IMR-90 (cell line): ENCODE data around the gene ERMP1. TPM values are rescaled to one million over a fixed set of nuclear protein-coding genes. Genes with fewer than 3 reads are reported as not detected.
A peak's percentile ranks its signal among the peaks of the same experiment; 100 is the strongest.

Source experiments
- ATAC-seq: fragments of 200-7000 bp; cut with Tn5 transposase; 2 replicates; pipeline ENCODE4 v1.9.1; 2020; ENCODE audit warnings: low read depth, mild to moderate bottlenecking, moderate library complexity
- BruUV-seq: library from RNA; stranded (reverse); fragments of 400-500 nt; replicated peaks from 2 replicates; lab custom pipeline; 2021; lab: Mats Ljungman, UMichigan
- CTCF ChIA-PET: fragments of 300-600 bp; formaldehyde crosslinking; extraction: SDS; loops from one replicate; lab custom pipeline; 2021; ENCODE audit warnings: antibody characterized with exemption; lab: Yijun Ruan, JAX
- POLR2A ChIA-PET: fragments of 300-600 bp; sonication (Branson Sonifier 250); formaldehyde crosslinking; loops from one replicate; lab custom pipeline; 2022; ENCODE audit warnings: antibody characterized with exemption; ENCODE audit not compliant: unreplicated experiment; lab: Charles Lee
- DNase-seq: peaks from one replicate; pipeline ENCODE4 v3.0.0; 2013
- H2AFZ ChIP-seq: replicated peaks from 2 replicates; pipeline ENCODE3; 2013; ENCODE audit warnings: low read length, mild to moderate bottlenecking; ENCODE audit not compliant: poor library complexity
- H2AK5ac ChIP-seq: 2 replicates; pipeline ENCODE4 v1.6.1; 2013; ENCODE audit warnings: low read depth, low read length, inconsistent platforms
- H2AK9ac ChIP-seq: replicated peaks from 2 replicates; pipeline ENCODE3; 2013; ENCODE audit warnings: mild to moderate bottlenecking, low read depth, low read length, moderate library complexity; ENCODE audit not compliant: poor library complexity
- H2BK120ac ChIP-seq: 2 replicates; pipeline ENCODE4 v1.6.1; 2013; ENCODE audit warnings: low read depth, low read length, inconsistent platforms
- H2BK15ac ChIP-seq: 3 replicates; pipeline ENCODE4 v1.6.1; 2013; ENCODE audit warnings: low read depth, low read length, inconsistent platforms
- H2BK20ac ChIP-seq: 2 replicates; pipeline ENCODE4 v1.6.1; 2013; ENCODE audit warnings: low read depth, mild to moderate bottlenecking, inconsistent platforms, low read length, moderate library complexity
- H2BK5ac ChIP-seq: 2 replicates; pipeline ENCODE4 v1.6.1; 2013; ENCODE audit warnings: mild to moderate bottlenecking, low read depth, low read length, inconsistent platforms; ENCODE audit not compliant: poor library complexity, severe bottlenecking
- H3K14ac ChIP-seq: replicated peaks from 2 replicates; pipeline ENCODE4 v1.6.1; 2013; ENCODE audit warnings: low read depth, low read length, inconsistent platforms
- H3K18ac ChIP-seq: 2 replicates; pipeline ENCODE4 v1.6.1; 2013; ENCODE audit warnings: low read depth, low read length, control low read depth
- H3K23ac ChIP-seq: 2 replicates; pipeline ENCODE4 v1.6.1; 2013; ENCODE audit warnings: low read depth, low read length, inconsistent platforms
- H3K27ac ChIP-seq: 2 replicates; pipeline ENCODE4 v1.5.1; 2013; ENCODE audit warnings: mild to moderate bottlenecking, control low read depth, low read length; ENCODE audit not compliant: insufficient read depth
- H3K27me3 ChIP-seq: 2 replicates; pipeline ENCODE4 v1.6.1; 2013; ENCODE audit warnings: low read length; ENCODE audit not compliant: control insufficient read depth, insufficient read depth
- H3K36me3 ChIP-seq: 2 replicates; pipeline ENCODE4 v1.6.1; 2013; ENCODE audit warnings: low read length, mixed read lengths; ENCODE audit not compliant: control insufficient read depth, insufficient read depth
- H3K4ac ChIP-seq: 2 replicates; pipeline ENCODE4 v1.6.1; 2013; ENCODE audit warnings: low read depth, low read length, inconsistent platforms
- H3K4me1 ChIP-seq: 2 replicates; pipeline ENCODE4 v1.6.1; 2013; ENCODE audit warnings: low read length, mixed read lengths; ENCODE audit not compliant: control insufficient read depth, insufficient read depth
- H3K4me2 ChIP-seq: 2 replicates; pipeline ENCODE4 v1.6.1; 2013; ENCODE audit warnings: low read depth, mild to moderate bottlenecking, control low read depth, low read length, moderate library complexity
- H3K4me3 ChIP-seq: 2 replicates; pipeline ENCODE4 v1.5.1; 2013; ENCODE audit warnings: low read depth, mild to moderate bottlenecking, control low read depth, low read length, moderate library complexity; ENCODE audit not compliant: insufficient read depth
- H3K56ac ChIP-seq: 2 replicates; pipeline ENCODE4 v1.6.1; 2013; ENCODE audit warnings: low read length, inconsistent platforms; ENCODE audit not compliant: insufficient read depth; ENCODE audit errors: extremely low read depth
- H3K79me1 ChIP-seq, 2 experiments: 2 replicates each; pipeline ENCODE4 v1.6.1; 2013; ENCODE audit warnings: low read length in 2 of 2, inconsistent platforms in 1 of 2, low read depth in 1 of 2
- H3K9ac ChIP-seq: 2 replicates; pipeline ENCODE4 v1.6.1; 2013; ENCODE audit warnings: low read depth, low read length, control low read depth
- H3K9me1 ChIP-seq: 2 replicates; pipeline ENCODE4 v1.6.1; 2013; ENCODE audit warnings: low read length, inconsistent platforms; ENCODE audit not compliant: insufficient read depth
- H3K9me3 ChIP-seq: 2 replicates; pipeline ENCODE4 v1.6.1; 2013; ENCODE audit warnings: low read length; ENCODE audit not compliant: control insufficient read depth, insufficient read depth
- H4K20me1 ChIP-seq: 2 replicates; pipeline ENCODE4 v1.6.1; 2013; ENCODE audit warnings: low read length, inconsistent platforms; ENCODE audit not compliant: insufficient read depth
- H4K5ac ChIP-seq: 2 replicates; pipeline ENCODE4 v1.6.1; 2013; ENCODE audit warnings: mild to moderate bottlenecking, low read depth, low read length, control low read depth
- H4K8ac ChIP-seq, 2 experiments: 2 replicates each; pipeline ENCODE4 v1.6.1; 2013; ENCODE audit warnings: low read depth in 2 of 2, low read length in 2 of 2, control low read depth in 1 of 2, inconsistent platforms in 1 of 2
- H4K91ac ChIP-seq: 2 replicates; pipeline ENCODE4 v1.6.1; 2013; ENCODE audit warnings: low read depth, low read length, inconsistent platforms; ENCODE audit not compliant: insufficient read depth
- CEBPB ChIP-seq: IDR thresholded peaks from 2 replicates; pipeline ENCODE4 v1.6.1; 2012; ENCODE audit warnings: low read depth, low read length, improper control_type of control experiment
- FOS ChIP-seq: fragments of 150-350 bp; IDR thresholded peaks from 2 replicates; pipeline ENCODE4 v1.6.1; 2016; ENCODE audit warnings: low read depth, low read length
- MAFK ChIP-seq: IDR thresholded peaks from 2 replicates; pipeline ENCODE4 v1.6.1; 2012; ENCODE audit warnings: low read depth, low read length, improper control_type of control experiment
- NFE2L2 ChIP-seq: fragments of 150-350 bp; IDR thresholded peaks from 2 replicates; pipeline ENCODE4 v1.6.1; 2016; ENCODE audit warnings: low read depth, mild to moderate bottlenecking, low read length
- RCOR1 ChIP-seq: IDR thresholded peaks from 2 replicates; pipeline ENCODE4 v1.6.1; 2012; ENCODE audit warnings: mild to moderate bottlenecking, low read length, improper control_type of control experiment; ENCODE audit not compliant: insufficient replicate concordance
- WGBS, 2 experiments: methylation state at CpG; one replicate each; pipeline versions ENCODE4 v1.1.5 to v1.1.7; 2013; ENCODE audit warnings: missing lambda C conversion rate in 2 of 2; ENCODE audit not compliant: insufficient read length in 1 of 2; ENCODE audit errors: extremely low coverage in 2 of 2; 5-methylcytosine and 5-hydroxymethylcytosine counted together
- dilution Hi-C: fragments of 300-500 bp; cut with HindIII; formaldehyde crosslinking; loops from one replicate; pipeline ENCODE4 v1.14.3; 2018; ENCODE audit warnings: low sequenced_read_pairs; ENCODE audit not compliant: unreplicated experiment
- in situ Hi-C: fragments of 300-500 bp; cut with MboI; formaldehyde crosslinking; loops from 3 replicates; pipeline ENCODE4 v1.14.3; 2019; ENCODE audit warnings: low sequenced_read_pairs, inconsistent platforms, mixed read lengths
- intact Hi-C: fragments of 100-400 bp; cut with micrococcal nuclease; formaldehyde crosslinking; loops from 2 replicates; pipeline ENCODE4 v1.10.0; 2022
- polyA plus RNA-seq, 3 experiments: library from polyadenylated mRNA; depleted of rRNA; stranded (reverse); fragments of >200 nt; gene quantifications; 2 replicates each; pipeline ENCODE4 v1.2.3, GENCODE V29; 2012; ENCODE audit warnings: low replicate concordance in 1 of 3
- total RNA-seq: library from RNA; depleted of rRNA; stranded (reverse); fragments of >200 nt; gene quantifications from 2 replicates; pipeline ENCODE4 v1.2.3, GENCODE V29; 2012

The ERMP1 gene
- total and polyA plus RNA-seq, 2 of the 4 experiments (the other 2 are of a cell fraction) = 2.2 to 4.7 TPM

GRCh38 chr9:5845157-5845531 is 12.2 kb upstream of the ERMP1 start:
- Histone ChIP-seq H3K4ac (no peak overlapping the region), H2BK5ac (no peak overlapping the region), H3K9me1 (0 out of 2 replicates have a peak, but pooled peaks cover 8% of the 10 kb centered on the region), H2AFZ (no peak overlapping the region), H3K14ac (no peak overlapping the region), H2AK5ac (peak overlapping the region; percentile 35; the same call in 1 of the 2 replicates), H2BK15ac (peak overlapping the region; percentile 40; the same call in 1 of the 3 replicates), H2BK20ac (no peak overlapping the region), H4K20me1 (peaks cover 14% of the 10 kb centered on the region; the same call in 1 of the 2 replicates), H3K18ac (peak overlapping the region; percentile 63; the same call in 1 of the 2 replicates), H3K27me3 (peaks cover 8% of the 10 kb centered on the region), H3K4me2 (no peak overlapping the region), H3K79me1 (no peaks in the 10 kb centered on the region), H3K36me3 (no peaks in the 10 kb centered on the region), H3K4me1 (peaks cover 12% of the 10 kb centered on the region), H3K9me3 (no peaks in the 10 kb centered on the region), H2BK120ac (no peak overlapping the region), H4K8ac (no peak overlapping the region), H3K56ac (no peak overlapping the region), H3K4me3 (no peak overlapping the region), H4K5ac (no peak overlapping the region), H4K91ac (no peak overlapping the region), H3K9ac (no peak overlapping the region), H3K27ac (peak overlapping the region; percentile 8; the same call in 1 of the 2 replicates), H2AK9ac (no peak overlapping the region), H3K23ac (no peak overlapping the region)
- ATAC-seq = peak; percentile 9
- ChIA-PET POLR2A (interaction anchor here (0.6 kb wide), 1 partner anchor 394 kb away, joined by 3 read pairs; no protein-coding TSS in a partner anchor), CTCF (interaction anchor here (0.6 to 4.1 kb wide), 6 partner anchors 10 to 409 kb away, joined by 3 to 21 read pairs (median 3); partner anchors contain the start of gene ERMP1)
- in situ Hi-C loops (no loop called here), intact Hi-C loops (no loop called here), dilution Hi-C loops (no loop called here)
- no TSS peak for BruUV-seq
- DNase-seq = no peak
- no peak for TF ChIP-seq CEBPB
- 0 out of 2 replicates have a peak, but pooled peaks have one; percentile 18 for TF ChIP-seq FOS
- no peak for TF ChIP-seq NFE2L2
- no peak for TF ChIP-seq MAFK
- TF ChIP-seq RCOR1 = no peak
- no CpG with 5 or more reads among the region's 1 CpG for WGBS, 2 experiments
